GM12878 (cell line): ENCODE data around the gene CAMK2A. TPM values are rescaled to one million over a fixed set of nuclear protein-coding genes. Genes with fewer than 3 reads are reported as not detected.

Experiments
- ATAC-seq: fragments of 200-7000 bp; cut with Tn5 transposase; 3 replicates; pipeline ENCODE4 v1.9.1; 2020; ENCODE audit warnings: mild to moderate bottlenecking, moderate library complexity
- BruUV-seq: library from RNA; stranded (reverse); fragments of 400-500 nt; replicated peaks from 2 replicates; lab custom pipeline; 2021; lab: Mats Ljungman, UMichigan
- CTCF ChIA-PET: fragments of 300-600 bp; sonication (Branson Sonifier 250); formaldehyde crosslinking; extraction: SDS; loops from one replicate; lab custom pipeline; 2021; ENCODE audit warnings: inconsistent platforms; lab: Yijun Ruan, JAX
- POLR2A ChIA-PET: fragments of 350-600 bp; formaldehyde crosslinking; extraction: SDS; loops from one replicate; lab custom pipeline; 2021; ENCODE audit warnings: inconsistent platforms; lab: Charles Lee
- RAD21 ChIA-PET: fragments of 300-600 bp; sonication (Branson Sonifier 250); formaldehyde crosslinking; loops from one replicate; lab custom pipeline; 2023; ENCODE audit warnings: antibody characterized with exemption; ENCODE audit not compliant: unreplicated experiment; lab: Charles Lee
- SMC1A ChIA-PET: fragments of 300-600 bp; sonication (Branson Sonifier 250); formaldehyde crosslinking; loops from one replicate; lab custom pipeline; 2023; ENCODE audit not compliant: unreplicated experiment, uncharacterized antibody; lab: Charles Lee
- DNase-seq: peaks from one replicate; pipeline ENCODE4 v3.0.0-alpha.2; 2011; ENCODE audit warnings: low read depth, low spot score
- FAIRE-seq: peaks from 3 replicates; lab custom pipeline; 2011; peaks lifted over from hg19 to GRCh38; lab: Jason Lieb, UNC
- H2AFZ ChIP-seq: 2 replicates; pipeline ENCODE4 v1.6.0; 2011; ENCODE audit warnings: low read depth, low read length, control low read depth; ENCODE audit not compliant: control insufficient read depth
- H3K27ac ChIP-seq: 2 replicates; pipeline ENCODE4 v1.5.1; 2011; ENCODE audit warnings: control low read depth; ENCODE audit not compliant: control insufficient read depth, insufficient read depth
- H3K27me3 ChIP-seq, 2 experiments: replicated peaks in 1 of 2; 2 replicates each; pipeline versions ENCODE4 v1.6.0 to v1.6.1; 2011; ENCODE audit warnings: low read length in 1 of 2; ENCODE audit not compliant: control insufficient read depth in 2 of 2, insufficient read depth in 2 of 2
- H3K36me3 ChIP-seq, 2 experiments: 2 replicates each; pipeline ENCODE4 v1.5.1; 2011; ENCODE audit warnings: low read length in 1 of 2; ENCODE audit not compliant: control insufficient read depth in 2 of 2, insufficient read depth in 2 of 2
- H3K4me1 ChIP-seq: 2 replicates; pipeline ENCODE4 v1.6.1; 2011; ENCODE audit warnings: mild to moderate bottlenecking, low read length, moderate library complexity, mixed read lengths; ENCODE audit not compliant: control insufficient read depth, insufficient read depth
- H3K4me2 ChIP-seq: 2 replicates; pipeline ENCODE4 v1.6.0; 2011; ENCODE audit warnings: control low read depth; ENCODE audit not compliant: control insufficient read depth, insufficient read depth
- H3K4me3 ChIP-seq: fragments of 200-600 bp; sonication (generic); 2 replicates; pipeline ENCODE4 v1.5.1; 2016
- H3K79me2 ChIP-seq: 2 replicates; pipeline ENCODE4 v1.6.0; 2011; ENCODE audit warnings: low read length; ENCODE audit not compliant: control insufficient read depth, insufficient read depth
- H3K9ac ChIP-seq: 2 replicates; pipeline ENCODE4 v1.8.0; 2011; ENCODE audit warnings: low read length, control low read depth, mixed read lengths; ENCODE audit not compliant: control insufficient read depth, insufficient read depth
- H3K9me3 ChIP-seq: replicated peaks from 3 replicates; pipeline ENCODE4 v1.5.1; 2011; ENCODE audit warnings: mild to moderate bottlenecking, low read length; ENCODE audit not compliant: control insufficient read depth, insufficient read depth
- H4K20me1 ChIP-seq: 2 replicates; pipeline ENCODE4 v1.6.0; 2011; ENCODE audit not compliant: control insufficient read depth, insufficient read depth
- BCL3 ChIP-seq: IDR thresholded peaks from 2 replicates; pipeline ENCODE4 v1.6.1; 2011; ENCODE audit warnings: borderline replicate concordance, low read depth, mild to moderate bottlenecking, moderate library complexity, low read length; ENCODE audit not compliant: insufficient read depth, poor library complexity, severe bottlenecking
- BHLHE40 ChIP-seq, 2 experiments: fragments of 450-650 bp in 1 of 2; IDR thresholded peaks; 2 replicates each; pipeline ENCODE4 v1.6.1; 2011 to 2017; ENCODE audit warnings: low read depth in 2 of 2, borderline replicate concordance in 1 of 2, improper control_type of control experiment in 1 of 2, low read length in 1 of 2, mild to moderate bottlenecking in 1 of 2
- BMI1 ChIP-seq: fragments of 450-650 bp; IDR thresholded peaks from 2 replicates; pipeline ENCODE4 v1.6.1; 2016; ENCODE audit warnings: mild to moderate bottlenecking, moderate library complexity, borderline replicate concordance
- CEBPB ChIP-seq, 2 experiments: fragments of 150-350 bp in 1 of 2; IDR thresholded peaks; 2 replicates each; pipeline ENCODE4 v1.6.1; 2012 to 2014; ENCODE audit warnings: low read depth in 2 of 2, low read length in 2 of 2, borderline replicate concordance in 1 of 2, inconsistent platforms in 1 of 2
- CUX1 ChIP-seq: IDR thresholded peaks from 2 replicates; pipeline ENCODE4 v1.6.1; 2012; ENCODE audit warnings: improper control_type of control experiment, low read depth, low read length; ENCODE audit not compliant: insufficient replicate concordance
- ESRRA ChIP-seq: IDR thresholded peaks from 2 replicates; pipeline ENCODE4 v1.6.1; 2012; ENCODE audit warnings: mild to moderate bottlenecking, low read length, improper control_type of control experiment
- EZH2 ChIP-seq: IDR thresholded peaks from 2 replicates; pipeline ENCODE4 v1.6.1; 2012; ENCODE audit warnings: low read depth, mild to moderate bottlenecking, control low read depth, inconsistent platforms, low read length, borderline replicate concordance; ENCODE audit not compliant: control insufficient read depth
- FOXM1 ChIP-seq: IDR thresholded peaks from 2 replicates; pipeline ENCODE4 v1.6.1; 2012; ENCODE audit warnings: low read depth, mild to moderate bottlenecking, inconsistent platforms, low read length, moderate library complexity
- JUNB ChIP-seq: IDR thresholded peaks from 2 replicates; pipeline ENCODE4 v1.6.1; 2016; ENCODE audit warnings: antibody characterized with exemption, mild to moderate bottlenecking
- NR2F1 ChIP-seq: fragments of 450-650 bp; conservative IDR thresholded peaks from 2 replicates; pipeline ENCODE4 v1.6.1; 2017; ENCODE audit warnings: mild to moderate bottlenecking
- TARDBP ChIP-seq: IDR thresholded peaks from 2 replicates; pipeline ENCODE4 v1.6.1; 2016; ENCODE audit warnings: borderline replicate concordance
- WRNIP1 ChIP-seq: IDR thresholded peaks from 2 replicates; pipeline ENCODE4 v1.6.1; 2011; ENCODE audit warnings: low read depth, low read length, improper control_type of control experiment, borderline replicate concordance
- ZNF207 ChIP-seq: fragments of 450-650 bp; IDR thresholded peaks from 2 replicates; pipeline ENCODE4 v1.6.1; 2014; ENCODE audit warnings: antibody characterized with exemption, mild to moderate bottlenecking, borderline replicate concordance
- in situ Hi-C: fragments of 300-500 bp; cut with MboI; formaldehyde crosslinking; loops from 9 replicates; pipeline ENCODE4 v1.14.3; 2018; ENCODE audit warnings: mixed read lengths
- intact Hi-C: fragments of 100-400 bp; cut with micrococcal nuclease; formaldehyde crosslinking; loops from one replicate; pipeline ENCODE4 v1.14.2; 2022; ENCODE audit not compliant: unreplicated experiment
- polyA plus RNA-seq, 11 experiments: library from polyadenylated mRNA; depleted of rRNA in 4 of 11; unstranded in 6 of 11; stranded (reverse) in 5 of 11; fragments of >200 nt; fragmentation: Nextera tagmentation in 4 of 11; fragmentation: Illumina TruSeq in 1 of 11; extraction: Ambion mirVana in 4 of 11; extraction: Trizol in 1 of 11; gene quantifications; 1 replicate in 1 of 11; 2 replicates in 10 of 11; pipeline versions ENCODE4 v1.2.1 to v1.2.3, GENCODE V29; 2011 to 2016; ENCODE audit warnings: inconsistent platforms in 2 of 11, missing spikeins in 2 of 11, low read depth in 1 of 11
- total RNA-seq, 4 experiments: library from RNA; depleted of rRNA in 3 of 4; stranded (reverse); fragments of >200 nt in 3 of 4; fragmentation: Illumina TruSeq in 1 of 4; extraction: Trizol in 1 of 4; gene quantifications; 2 replicates each; pipeline versions ENCODE4 v1.2.1 to v1.2.3, GENCODE V29; 2013 to 2021
- TF ChIP-seq, protein P1 (sequence below): IDR thresholded peaks from 2 replicates; pipeline ENCODE4 v1.6.1; 2012; ENCODE audit warnings: low read depth, low read length, improper control_type of control experiment
- TF ChIP-seq, protein P2 (sequence below): fragments of 450-650 bp; formaldehyde crosslinking; IDR thresholded peaks from 2 replicates; pipeline ENCODE4 v1.5.0; 2022; ENCODE audit warnings: mild to moderate bottlenecking, missing genetic modification characterization

The CAMK2A gene
- total and polyA plus RNA-seq, 10 of the 15 experiments (the other 5 are each of a cell fraction or from before 2014, with no cell fraction given), result 0.11 TPM; not detected in 9

DNA sequence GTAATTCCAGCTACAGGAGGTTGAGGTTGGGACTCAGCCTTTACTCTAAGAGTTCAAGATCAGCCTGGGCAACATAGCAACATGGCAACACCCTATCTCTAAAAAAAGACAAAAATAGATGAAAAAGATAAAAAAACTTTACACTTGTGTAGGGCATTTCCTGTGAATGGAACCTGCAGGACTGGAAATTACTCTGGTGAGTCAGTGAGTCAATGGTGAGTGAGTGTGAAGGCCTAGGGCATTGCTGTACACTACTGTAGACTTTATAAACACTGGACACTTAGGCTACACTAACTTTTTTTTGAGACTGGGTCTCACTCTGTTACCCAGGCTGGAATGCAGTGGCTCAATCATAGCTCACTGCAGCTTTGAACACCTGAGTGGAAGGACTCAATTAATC is 32.6 kb upstream of the CAMK2A start:
- no TSS peak for BruUV-seq
- SMC1A ChIA-PET, result no interaction called here
- H4K20me1 ChIP-seq, result no peaks in the 10 kb centered on the region
- H3K27me3 ChIP-seq, result peaks cover 0 to 4% of the 10 kb centered on the region in 2 experiments; a peak in 2 of 4 replicates
- no peak overlapping the region for H3K27ac ChIP-seq
- POLR2A ChIA-PET, result no interaction called here
- DNase-seq (no peak), FAIRE-seq (no peak), ATAC-seq (no peak)
- no peak overlapping the region for H3K4me3 ChIP-seq
- RAD21 ChIA-PET, result no interaction called here
- H3K79me2 ChIP-seq, result no peaks in the 10 kb centered on the region
- H3K9ac ChIP-seq, result no peak overlapping the region
- CTCF ChIA-PET, result no interaction called here
- no peak overlapping the region for H3K4me2 ChIP-seq
- no peaks in the 10 kb centered on the region for H3K36me3 ChIP-seq
- intact Hi-C loops, result no loop called here
- H3K9me3 ChIP-seq, result no peaks in the 10 kb centered on the region
- in situ Hi-C loops, result no loop called here
- H2AFZ ChIP-seq, result no peak overlapping the region
- no peaks in the 10 kb centered on the region for H3K4me1 ChIP-seq
- TF ChIP-seq EZH2, result no peak
- no peak for TF ChIP-seq NR2F1
- no peak for TF ChIP-seq FOXM1
- TF ChIP-seq, protein P1, sequence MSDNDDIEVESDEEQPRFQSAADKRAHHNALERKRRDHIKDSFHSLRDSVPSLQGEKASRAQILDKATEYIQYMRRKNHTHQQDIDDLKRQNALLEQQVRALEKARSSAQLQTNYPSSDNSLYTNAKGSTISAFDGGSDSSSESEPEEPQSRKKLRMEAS, result no peak
- TF ChIP-seq ZNF207, result no peak
- TF ChIP-seq WRNIP1, result no peak
- TF ChIP-seq, protein P2, sequence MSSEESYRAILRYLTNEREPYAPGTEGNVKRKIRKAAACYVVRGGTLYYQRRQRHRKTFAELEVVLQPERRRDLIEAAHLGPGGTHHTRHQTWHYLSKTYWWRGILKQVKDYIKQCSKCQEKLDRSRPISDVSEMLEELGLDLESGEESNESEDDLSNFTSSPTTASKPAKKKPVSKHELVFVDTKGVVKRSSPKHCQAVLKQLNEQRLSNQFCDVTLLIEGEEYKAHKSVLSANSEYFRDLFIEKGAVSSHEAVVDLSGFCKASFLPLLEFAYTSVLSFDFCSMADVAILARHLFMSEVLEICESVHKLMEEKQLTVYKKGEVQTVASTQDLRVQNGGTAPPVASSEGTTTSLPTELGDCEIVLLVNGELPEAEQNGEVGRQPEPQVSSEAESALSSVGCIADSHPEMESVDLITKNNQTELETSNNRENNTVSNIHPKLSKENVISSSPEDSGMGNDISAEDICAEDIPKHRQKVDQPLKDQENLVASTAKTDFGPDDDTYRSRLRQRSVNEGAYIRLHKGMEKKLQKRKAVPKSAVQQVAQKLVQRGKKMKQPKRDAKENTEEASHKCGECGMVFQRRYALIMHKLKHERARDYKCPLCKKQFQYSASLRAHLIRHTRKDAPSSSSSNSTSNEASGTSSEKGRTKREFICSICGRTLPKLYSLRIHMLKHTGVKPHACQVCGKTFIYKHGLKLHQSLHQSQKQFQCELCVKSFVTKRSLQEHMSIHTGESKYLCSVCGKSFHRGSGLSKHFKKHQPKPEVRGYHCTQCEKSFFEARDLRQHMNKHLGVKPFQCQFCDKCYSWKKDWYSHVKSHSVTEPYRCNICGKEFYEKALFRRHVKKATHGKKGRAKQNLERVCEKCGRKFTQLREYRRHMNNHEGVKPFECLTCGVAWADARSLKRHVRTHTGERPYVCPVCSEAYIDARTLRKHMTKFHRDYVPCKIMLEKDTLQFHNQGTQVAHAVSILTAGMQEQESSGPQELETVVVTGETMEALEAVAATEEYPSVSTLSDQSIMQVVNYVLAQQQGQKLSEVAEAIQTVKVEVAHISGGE, result no peak
- TF ChIP-seq BHLHE40 (IDR thresholded peaks at IDR 0.05; ENCODE audit: borderline replicate concordance in 1 of 2, low read depth in 2 of 2, low read length in 1 of 2), result no peak
- TF ChIP-seq JUNB, result no peak
- no peak for TF ChIP-seq CEBPB (IDR thresholded peaks at IDR 0.05; ENCODE audit: borderline replicate concordance in 1 of 2, low read depth in 2 of 2, low read length in 2 of 2)
- TF ChIP-seq CUX1, result no peak
- TF ChIP-seq BMI1, result no peak
- TF ChIP-seq BCL3, result no peak
- TF ChIP-seq ESRRA, result no peak
- no peak for TF ChIP-seq TARDBP
